HEK293 (cell line): ENCODE data around the gene CYB5RL.

Source experiments
- CTCF ChIA-PET: fragments of 350-600 bp; formaldehyde crosslinking; extraction: SDS; loops from one replicate; lab custom pipeline; 2021; ENCODE audit warnings: antibody characterized with exemption; lab: Yijun Ruan, JAX
- POLR2A ChIA-PET: fragments of 300-600 bp; formaldehyde crosslinking; extraction: SDS; loops from one replicate; lab custom pipeline; 2020; ENCODE audit warnings: antibody characterized with exemption, inconsistent platforms; lab: Yijun Ruan, JAX
- H3K27ac ChIP-seq: fragments of 200-500 bp; sonication (Bioruptor generic); 2 replicates; pipeline ENCODE4 v1.5.1; 2014; ENCODE audit warnings: low read depth, low read length, control low read depth, inconsistent platforms; ENCODE audit errors: extremely low read depth
- H3K36me3 ChIP-seq, 2 experiments: fragments of 200-500 bp in 1 of 2; sonication (Bioruptor generic) in 1 of 2; 1 replicate in 1 of 2; 2 replicates in 1 of 2; pipeline ENCODE4 v1.5.1; 2014 to 2017; ENCODE audit warnings: inconsistent platforms in 2 of 2, low read length in 2 of 2; ENCODE audit not compliant: control insufficient read depth in 2 of 2, insufficient read depth in 1 of 2
- H3K4me1 ChIP-seq: fragments of 200-500 bp; sonication (Bioruptor generic); 2 replicates; pipeline ENCODE4 v1.5.1; 2014; ENCODE audit warnings: mild to moderate bottlenecking, low read length, inconsistent platforms; ENCODE audit not compliant: control insufficient read depth, insufficient read depth
- H3K4me3 ChIP-seq: 2 replicates; pipeline ENCODE4 v1.5.1; 2011; ENCODE audit warnings: low read depth, mild to moderate bottlenecking, control low read depth, low read length, moderate library complexity
- H3K9me3 ChIP-seq: fragments of 200-500 bp; sonication (Bioruptor generic); 2 replicates; pipeline ENCODE4 v1.5.1; 2014; ENCODE audit warnings: low read depth, low read length, inconsistent platforms; ENCODE audit not compliant: control insufficient read depth, insufficient read depth
- ATF2 ChIP-seq: fragments of 450-650 bp; formaldehyde crosslinking; IDR thresholded peaks from 2 replicates; pipeline ENCODE4 v1.5.1; 2016; ENCODE audit warnings: missing biosample characterization, missing genetic modification characterization, low read depth
- GLIS1 ChIP-seq: fragments of 450-650 bp; formaldehyde crosslinking; IDR thresholded peaks from 2 replicates; pipeline ENCODE4 v1.5.1; 2016; ENCODE audit warnings: missing biosample characterization, missing genetic modification characterization
- OSR2 ChIP-seq: fragments of 450-650 bp; formaldehyde crosslinking; IDR thresholded peaks from 2 replicates; pipeline ENCODE4 v1.5.1; 2016; ENCODE audit warnings: missing biosample characterization, missing genetic modification characterization
- ZBTB8A ChIP-seq: fragments of 450-650 bp; formaldehyde crosslinking; IDR thresholded peaks from 2 replicates; pipeline ENCODE4 v1.5.1; 2016; ENCODE audit warnings: missing biosample characterization, missing genetic modification characterization
- ZFP69B ChIP-seq: fragments of 450-650 bp; formaldehyde crosslinking; IDR thresholded peaks from 2 replicates; pipeline ENCODE4 v1.5.1; 2016; ENCODE audit warnings: missing biosample characterization, missing genetic modification characterization
- ZNF121 ChIP-seq: fragments of 450-650 bp; formaldehyde crosslinking; IDR thresholded peaks from 2 replicates; pipeline ENCODE4 v1.5.1; 2016; ENCODE audit warnings: missing biosample characterization, missing genetic modification characterization
- ZNF24 ChIP-seq: fragments of 450-650 bp; formaldehyde crosslinking; IDR thresholded peaks from 2 replicates; pipeline ENCODE4 v1.5.1; 2016; ENCODE audit warnings: missing biosample characterization, missing genetic modification characterization
- ZNF248 ChIP-seq: fragments of 450-650 bp; formaldehyde crosslinking; IDR thresholded peaks from 2 replicates; pipeline ENCODE4 v1.5.1; 2017; ENCODE audit warnings: missing biosample characterization, missing genetic modification characterization
- ZNF302 ChIP-seq: fragments of 450-650 bp; formaldehyde crosslinking; IDR thresholded peaks from 2 replicates; pipeline ENCODE4 v1.5.1; 2016; ENCODE audit warnings: missing biosample characterization, missing genetic modification characterization, low read depth
- ZNF529 ChIP-seq: fragments of 450-650 bp; formaldehyde crosslinking; IDR thresholded peaks from 2 replicates; pipeline ENCODE4 v1.5.1; 2017; ENCODE audit warnings: missing genetic modification characterization, missing biosample characterization; ENCODE audit not compliant: insufficient replicate concordance
- ZNF548 ChIP-seq: fragments of 450-650 bp; formaldehyde crosslinking; IDR thresholded peaks from 2 replicates; pipeline ENCODE4 v1.5.1; 2016; ENCODE audit warnings: missing biosample characterization, missing genetic modification characterization
- ZNF585B ChIP-seq: fragments of 450-650 bp; formaldehyde crosslinking; IDR thresholded peaks from 2 replicates; pipeline ENCODE4 v1.5.1; 2016; ENCODE audit warnings: missing biosample characterization, missing genetic modification characterization
- ZNF830 ChIP-seq: fragments of 450-650 bp; IDR thresholded peaks from 2 replicates; pipeline ENCODE4 v1.5.0; 2018; ENCODE audit warnings: missing biosample characterization, missing genetic modification characterization, low read depth, mild to moderate bottlenecking, moderate library complexity
- TF ChIP-seq, protein P1 (sequence below): fragments of 450-650 bp; formaldehyde crosslinking; IDR thresholded peaks from 2 replicates; pipeline ENCODE4 v1.5.0; 2017; ENCODE audit warnings: missing biosample characterization, missing genetic modification characterization, borderline replicate concordance
- TF ChIP-seq, protein P2 (sequence below): fragments of 450-650 bp; formaldehyde crosslinking; IDR thresholded peaks from 2 replicates; pipeline ENCODE4 v1.5.1; 2016; ENCODE audit warnings: missing biosample characterization, missing genetic modification characterization

CYB5RL gene

GRCh38 chr1:54245501-54245900 lies 45.7 kb upstream of the CYB5RL start (continued):
- TF ChIP-seq ATF2 (tag by site-specific recombination): no peak
- no peak for TF ChIP-seq ZNF302 (tag by site-specific recombination)
- TF ChIP-seq, protein P1, sequence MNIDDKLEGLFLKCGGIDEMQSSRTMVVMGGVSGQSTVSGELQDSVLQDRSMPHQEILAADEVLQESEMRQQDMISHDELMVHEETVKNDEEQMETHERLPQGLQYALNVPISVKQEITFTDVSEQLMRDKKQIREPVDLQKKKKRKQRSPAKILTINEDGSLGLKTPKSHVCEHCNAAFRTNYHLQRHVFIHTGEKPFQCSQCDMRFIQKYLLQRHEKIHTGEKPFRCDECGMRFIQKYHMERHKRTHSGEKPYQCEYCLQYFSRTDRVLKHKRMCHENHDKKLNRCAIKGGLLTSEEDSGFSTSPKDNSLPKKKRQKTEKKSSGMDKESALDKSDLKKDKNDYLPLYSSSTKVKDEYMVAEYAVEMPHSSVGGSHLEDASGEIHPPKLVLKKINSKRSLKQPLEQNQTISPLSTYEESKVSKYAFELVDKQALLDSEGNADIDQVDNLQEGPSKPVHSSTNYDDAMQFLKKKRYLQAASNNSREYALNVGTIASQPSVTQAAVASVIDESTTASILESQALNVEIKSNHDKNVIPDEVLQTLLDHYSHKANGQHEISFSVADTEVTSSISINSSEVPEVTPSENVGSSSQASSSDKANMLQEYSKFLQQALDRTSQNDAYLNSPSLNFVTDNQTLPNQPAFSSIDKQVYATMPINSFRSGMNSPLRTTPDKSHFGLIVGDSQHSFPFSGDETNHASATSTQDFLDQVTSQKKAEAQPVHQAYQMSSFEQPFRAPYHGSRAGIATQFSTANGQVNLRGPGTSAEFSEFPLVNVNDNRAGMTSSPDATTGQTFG (tag by site-specific recombination): no peak
- TF ChIP-seq, protein P2, sequence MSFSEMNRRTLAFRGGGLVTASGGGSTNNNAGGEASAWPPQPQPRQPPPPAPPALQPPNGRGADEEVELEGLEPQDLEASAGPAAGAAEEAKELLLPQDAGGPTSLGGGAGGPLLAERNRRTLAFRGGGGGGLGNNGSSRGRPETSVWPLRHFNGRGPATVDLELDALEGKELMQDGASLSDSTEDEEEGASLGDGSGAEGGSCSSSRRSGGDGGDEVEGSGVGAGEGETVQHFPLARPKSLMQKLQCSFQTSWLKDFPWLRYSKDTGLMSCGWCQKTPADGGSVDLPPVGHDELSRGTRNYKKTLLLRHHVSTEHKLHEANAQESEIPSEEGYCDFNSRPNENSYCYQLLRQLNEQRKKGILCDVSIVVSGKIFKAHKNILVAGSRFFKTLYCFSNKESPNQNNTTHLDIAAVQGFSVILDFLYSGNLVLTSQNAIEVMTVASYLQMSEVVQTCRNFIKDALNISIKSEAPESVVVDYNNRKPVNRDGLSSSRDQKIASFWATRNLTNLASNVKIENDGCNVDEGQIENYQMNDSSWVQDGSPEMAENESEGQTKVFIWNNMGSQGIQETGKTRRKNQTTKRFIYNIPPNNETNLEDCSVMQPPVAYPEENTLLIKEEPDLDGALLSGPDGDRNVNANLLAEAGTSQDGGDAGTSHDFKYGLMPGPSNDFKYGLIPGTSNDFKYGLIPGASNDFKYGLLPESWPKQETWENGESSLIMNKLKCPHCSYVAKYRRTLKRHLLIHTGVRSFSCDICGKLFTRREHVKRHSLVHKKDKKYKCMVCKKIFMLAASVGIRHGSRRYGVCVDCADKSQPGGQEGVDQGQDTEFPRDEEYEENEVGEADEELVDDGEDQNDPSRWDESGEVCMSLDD (tag by site-specific recombination): no peak

DNA sequence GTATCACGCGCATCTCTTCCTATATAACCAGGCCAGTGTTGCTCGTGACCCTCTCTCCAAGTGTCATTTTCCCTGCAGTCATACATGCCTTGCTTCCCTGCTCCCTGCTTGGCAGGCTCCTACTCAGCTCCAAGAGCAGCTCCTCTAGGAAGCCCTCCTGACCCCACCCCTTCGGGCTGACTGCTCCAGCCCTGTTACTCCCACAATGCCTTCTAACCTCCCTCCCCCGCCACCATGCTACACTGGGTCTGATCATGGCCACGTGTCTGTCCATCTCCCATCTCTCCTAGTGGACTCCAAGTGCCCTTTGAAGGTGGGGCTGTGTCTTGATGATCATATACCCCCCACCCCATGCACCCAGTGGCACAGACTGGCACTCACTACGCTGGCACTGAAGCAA lies 44.8 kb upstream of the CYB5RL start:
- POLR2A ChIA-PET: interaction anchor here (0.7 kb wide), 1 partner anchor 31 kb away, joined by 3 read pairs; no protein-coding TSS in a partner anchor
- peaks cover 0 to 53% of the 10 kb centered on the region in 2 experiments; a peak in 1 of 3 replicates for H3K36me3 ChIP-seq
- no peak overlapping the region for H3K4me3 ChIP-seq
- H3K27ac ChIP-seq: no peak overlapping the region
- TF ChIP-seq ZNF548 (no peak), ZBTB8A (tag by site-specific recombination) (no peak), ZNF24 (tag by site-specific recombination) (no peak), ZNF830 (no peak)
- TF ChIP-seq, all 188 proteins: peak for 0
- CTCF ChIA-PET: no interaction called here
- no peaks in the 10 kb centered on the region for H3K9me3 ChIP-seq
- no peaks in the 10 kb centered on the region for H3K4me1 ChIP-seq

DNA sequence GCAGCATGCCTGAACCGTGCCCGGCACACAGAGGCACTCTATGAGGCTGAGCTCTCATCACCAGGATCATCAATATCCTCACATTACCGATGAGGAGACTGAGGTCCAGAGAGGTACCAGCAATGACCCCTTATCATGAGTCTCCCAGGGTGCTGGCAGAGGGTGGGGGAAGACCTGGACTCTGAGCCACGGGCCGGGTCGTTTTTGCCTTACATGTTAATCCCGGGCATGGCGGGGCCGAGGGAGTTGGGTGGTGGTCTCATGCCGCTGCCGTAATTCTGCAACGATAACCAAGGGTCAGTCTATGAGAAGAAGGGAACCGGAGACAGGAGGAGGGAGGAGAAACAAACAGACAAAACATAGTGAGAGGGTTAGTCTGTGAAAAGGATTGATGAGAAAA lies 43.2 kb upstream of the CYB5RL start:
- no peak for TF ChIP-seq ZNF529
- H3K9me3 ChIP-seq: no peaks in the 10 kb centered on the region
- ChIA-PET POLR2A (interaction anchor here (0.6 kb wide), 1 partner anchor 33 kb away, joined by 5 read pairs; no protein-coding TSS in a partner anchor), CTCF (interaction anchor here (0.6 kb wide), 1 partner anchor 395 kb away, joined by 4 read pairs; no protein-coding TSS in a partner anchor)
- H3K4me3 ChIP-seq: no peak overlapping the region
- no peaks in the 10 kb centered on the region for H3K4me1 ChIP-seq
- no peak overlapping the region for H3K27ac ChIP-seq
- H3K36me3 ChIP-seq: peaks cover 0 to 62% of the 10 kb centered on the region in 2 experiments; a peak in 1 of 3 replicates

DNA sequence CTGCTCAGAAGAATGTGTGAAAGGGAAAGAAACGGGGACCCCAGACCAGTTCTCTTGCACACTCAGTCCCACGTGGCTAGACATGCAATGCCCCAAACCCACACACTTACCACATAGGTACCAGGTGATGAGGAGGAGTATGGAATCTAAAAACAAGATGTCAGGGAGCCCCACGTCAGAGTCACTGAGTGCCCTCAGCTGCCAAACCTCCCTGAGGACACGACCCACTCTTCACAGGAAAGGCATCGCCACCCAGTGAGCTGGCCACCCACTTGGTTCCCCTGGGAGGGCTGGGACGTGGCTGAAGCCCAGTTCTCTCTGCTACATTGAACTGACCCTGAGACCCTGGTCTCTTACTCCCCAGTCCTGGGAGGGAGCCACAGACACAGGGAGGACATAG lies 41.5 kb upstream of the CYB5RL start:
- POLR2A ChIA-PET: no interaction called here
- CTCF ChIA-PET: no interaction called here
- Histone ChIP-seq H3K4me1 (no peaks in the 10 kb centered on the region), H3K36me3 (peaks cover 0 to 70% of the 10 kb centered on the region in 2 experiments; a peak in 2 of 3 replicates), H3K9me3 (no peaks in the 10 kb centered on the region), H3K4me3 (no peak overlapping the region), H3K27ac (no peak overlapping the region)
- TF ChIP-seq ZNF248 (tag by site-specific recombination): no peak
- TF ChIP-seq GLIS1 (tag by site-specific recombination): peak; percentile 39; the same call in 1 of the 2 replicates
- TF ChIP-seq ZNF585B: no peak
- TF ChIP-seq ZFP69B: no peak
- no peak for TF ChIP-seq OSR2
- TF ChIP-seq ZNF121 (tag by site-specific recombination): no peak
